WTC11 (cell line): Measurements from ENCODE around the gene ASB17.

ENCODE experiments used
- CTCF ChIP-seq: fragments of 200-600 bp; IDR thresholded peaks from 2 replicates; pipeline ENCODE4 v1.8.0; 2022; ENCODE audit warnings: antibody characterized with exemption
- MYBL2 ChIP-seq: sonication (generic); formaldehyde crosslinking; IDR thresholded peaks from 2 replicates; pipeline ENCODE4 v1.8.1; 2023; ENCODE audit warnings: mild to moderate bottlenecking, moderate library complexity, missing genetic modification reagents
- NFYB ChIP-seq: sonication (generic); formaldehyde crosslinking; conservative IDR thresholded peaks from 2 replicates; pipeline ENCODE4 v1.8.0; 2022; ENCODE audit warnings: low read depth, missing genetic modification reagents
- ZNF263 ChIP-seq: sonication (generic); formaldehyde crosslinking; IDR thresholded peaks from 2 replicates; pipeline ENCODE4 v1.8.1; 2022; ENCODE audit warnings: low read depth, mild to moderate bottlenecking, moderate library complexity, missing genetic modification reagents
- ZNF512 ChIP-seq: sonication (generic); formaldehyde crosslinking; IDR thresholded peaks from 2 replicates; pipeline ENCODE4 v1.8.1; 2022; ENCODE audit warnings: missing genetic modification reagents, borderline replicate concordance

GRCh38 chr1:75950176-75950575 is 18.0 kb upstream of the ASB17 start:
- no peak for TF ChIP-seq CTCF
- TF ChIP-seq MYBL2 (CRISPR knock-in tag), result no peak
- TF ChIP-seq NFYB (CRISPR knock-in tag), result no peak
- no peak for TF ChIP-seq ZNF263 (CRISPR knock-in tag)
- no peak for TF ChIP-seq ZNF512 (CRISPR knock-in tag)
